ENCODE data around the gene AIFM3. TPM values are rescaled to one million over a fixed set of nuclear protein-coding genes. Genes with fewer than 3 reads are reported as not detected.

Gene AIFM3
- polyA plus RNA-seq, 4 donors, result 5.1 to 9.4 (median 6.1) TPM

DNA sequence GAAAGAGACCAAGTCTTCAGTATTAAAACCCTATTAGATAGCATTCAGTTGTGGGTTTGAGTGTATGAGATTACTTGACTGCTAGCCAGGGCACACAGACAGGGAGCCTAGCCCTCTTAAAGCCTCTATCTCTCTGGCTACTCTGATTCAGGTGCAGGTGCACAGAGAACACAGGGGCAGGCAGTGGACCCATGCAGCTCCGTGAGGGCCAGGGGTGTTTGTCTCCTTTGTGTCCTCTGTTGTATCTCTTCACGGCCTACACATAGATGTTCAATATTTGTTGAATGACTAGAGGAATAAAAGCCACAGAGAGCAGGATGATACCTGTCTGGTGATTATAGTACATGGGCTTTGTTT is 21.5 kb upstream of the AIFM3 start:
- DNase-seq (no peak), FAIRE-seq (no peak)
- Histone ChIP-seq H3K27ac (ENCODE audit: low read depth in 1 of 3, low read length in 2 of 3) (peak overlapping the region in 1 of 3 donors; percentile 1), H3K36me3 (ENCODE audit: control insufficient read depth in 3 of 3, insufficient read depth in 2 of 3, low read depth in 1 of 3, low read length in 3 of 3) (peaks cover 0 to 48% (median 6%) of the 10 kb centered on the region in 3 donors), H3K4me3 (ENCODE audit: low read depth in 1 of 3, low read length in 3 of 3) (no peak overlapping the region), H3K9me3 (ENCODE audit: control insufficient read depth in 2 of 2, insufficient read depth in 1 of 2, low read depth in 1 of 2, low read length in 1 of 2) (no peaks in the 10 kb centered on the region), H3K27me3 (ENCODE audit: control insufficient read depth in 3 of 3, insufficient read depth in 3 of 3, low read length in 3 of 3) (no peaks in the 10 kb centered on the region), H3K4me1 (ENCODE audit: control insufficient read depth in 3 of 3, insufficient read depth in 2 of 3, low read depth in 1 of 3, low read length in 2 of 3) (peaks cover 6 to 55% (median 12%) of the 10 kb centered on the region in 3 donors)
- 70 to 89% (median 85%) methylated on average over 2 of the region's 2 CpGs for WGBS, 3 donors

DNA sequence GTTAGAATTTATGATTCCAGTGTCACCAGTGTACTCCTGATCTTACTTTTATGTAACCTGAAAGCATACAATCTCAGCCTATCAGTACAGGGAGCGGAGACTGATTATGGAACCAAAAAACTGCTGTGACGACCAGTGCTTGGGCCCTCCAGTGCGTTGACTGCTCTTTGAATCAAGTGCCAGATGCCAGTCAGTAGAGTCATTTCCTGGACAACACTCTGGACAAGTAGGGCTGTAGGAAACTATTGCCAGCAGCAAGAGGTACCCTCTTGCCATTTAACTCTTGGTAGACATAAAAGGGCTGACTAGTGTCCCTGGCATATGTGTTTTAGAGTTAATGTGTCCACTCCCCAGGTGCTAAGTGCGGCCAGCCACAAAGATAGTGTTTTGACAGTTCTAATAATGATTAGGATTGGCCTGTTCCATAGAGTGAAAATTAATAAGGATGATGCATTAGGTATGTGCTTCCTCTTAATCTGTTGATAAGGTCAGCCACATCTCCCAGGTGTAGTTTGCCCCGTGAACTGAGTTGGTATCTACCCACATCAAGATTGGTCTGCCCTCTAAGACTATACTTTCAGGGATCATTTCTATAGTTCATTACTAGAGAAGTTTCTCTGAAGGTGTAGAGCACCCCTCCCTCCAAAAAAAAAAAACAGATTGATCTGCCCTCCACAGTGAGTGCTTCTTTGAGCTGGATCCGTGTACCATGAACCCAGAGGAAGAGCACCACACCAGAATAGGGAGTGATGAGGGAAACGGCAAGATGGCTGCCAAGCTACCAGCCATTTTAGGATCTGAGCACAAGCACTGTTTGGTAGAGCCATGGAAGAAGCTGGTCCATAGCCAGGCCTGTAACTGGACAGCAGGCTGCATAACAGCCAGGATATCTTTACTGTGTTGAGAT is 20.7 kb upstream of the AIFM3 start:
- Histone ChIP-seq H3K27ac (ENCODE audit: low read depth in 1 of 3, low read length in 2 of 3) (peak overlapping the region in 1 of 3 donors; percentile 53), H3K36me3 (ENCODE audit: control insufficient read depth in 3 of 3, insufficient read depth in 2 of 3, low read depth in 1 of 3, low read length in 3 of 3) (peaks cover 2 to 44% (median 8%) of the 10 kb centered on the region in 3 donors), H3K4me3 (ENCODE audit: low read depth in 1 of 3, low read length in 3 of 3) (no peak overlapping the region), H3K9me3 (ENCODE audit: control insufficient read depth in 2 of 2, insufficient read depth in 1 of 2, low read depth in 1 of 2, low read length in 1 of 2) (no peaks in the 10 kb centered on the region), H3K4me1 (ENCODE audit: control insufficient read depth in 3 of 3, insufficient read depth in 2 of 3, low read depth in 1 of 3, low read length in 2 of 3) (peaks cover 6 to 56% (median 12%) of the 10 kb centered on the region in 3 donors), H3K27me3 (ENCODE audit: control insufficient read depth in 3 of 3, insufficient read depth in 3 of 3, low read length in 3 of 3) (no peaks in the 10 kb centered on the region)
- 49 to 75% (median 69%) methylated on average over 7 of the region's 7 CpGs for WGBS, 3 donors
- FAIRE-seq (no peak), DNase-seq (no peak)

DNA sequence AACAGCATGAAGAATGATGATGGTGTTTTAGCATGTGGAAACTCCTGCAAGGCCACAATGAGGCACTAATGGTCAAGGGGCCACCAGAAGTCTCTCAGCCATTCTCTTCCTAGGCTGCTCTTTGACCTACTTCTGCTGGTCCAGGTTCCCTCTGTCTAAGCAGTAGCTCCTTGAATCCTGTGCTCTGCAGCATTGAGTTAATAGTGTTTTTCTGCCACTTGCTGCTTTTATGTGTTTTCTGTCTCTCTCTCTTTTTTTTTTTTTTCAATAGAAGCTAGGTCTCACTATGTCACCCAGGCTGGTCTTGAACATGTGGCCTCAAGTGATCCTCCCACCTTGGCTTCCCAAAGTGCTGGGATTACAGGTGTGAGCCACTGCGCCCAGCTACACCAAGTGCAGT is 20.1 kb upstream of the AIFM3 start:
- Histone ChIP-seq H3K36me3 (ENCODE audit: control insufficient read depth in 3 of 3, insufficient read depth in 2 of 3, low read depth in 1 of 3, low read length in 3 of 3) (peaks cover 4 to 45% (median 9%) of the 10 kb centered on the region in 3 donors), H3K9me3 (ENCODE audit: control insufficient read depth in 2 of 2, insufficient read depth in 1 of 2, low read depth in 1 of 2, low read length in 1 of 2) (no peaks in the 10 kb centered on the region), H3K4me3 (ENCODE audit: low read depth in 1 of 3, low read length in 3 of 3) (no peak overlapping the region), H3K27me3 (ENCODE audit: control insufficient read depth in 3 of 3, insufficient read depth in 3 of 3, low read length in 3 of 3) (no peaks in the 10 kb centered on the region), H3K27ac (ENCODE audit: low read depth in 1 of 3, low read length in 2 of 3) (no peak overlapping the region), H3K4me1 (ENCODE audit: control insufficient read depth in 3 of 3, insufficient read depth in 2 of 3, low read depth in 1 of 3, low read length in 2 of 3) (peaks cover 6 to 58% (median 12%) of the 10 kb centered on the region in 3 donors)
- DNase-seq (no peak), FAIRE-seq (no peak)
- 92 to 95% (median 95%) methylated on average over 1 of the region's 1 CpG for WGBS, 3 donors

DNA sequence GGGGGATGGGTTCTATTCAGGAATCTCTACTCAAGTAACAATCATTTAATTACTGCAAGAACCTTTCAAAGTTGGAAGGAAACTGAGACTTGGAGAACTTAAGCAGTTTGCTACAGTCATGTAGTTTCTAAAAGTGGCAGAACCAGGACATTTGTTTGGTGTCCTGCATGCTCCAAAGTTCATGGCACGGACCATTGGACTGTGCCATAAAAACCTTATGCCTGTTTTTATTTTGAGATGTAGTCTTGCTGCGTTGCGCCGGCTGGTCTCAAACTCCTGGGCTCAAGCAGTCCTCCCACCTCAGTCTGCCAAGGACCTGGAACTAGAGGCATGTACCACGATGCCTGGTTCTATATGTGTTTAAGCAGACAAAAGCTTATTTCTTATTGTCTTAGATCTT is 18.6 kb upstream of the AIFM3 start:
- Histone ChIP-seq H3K36me3 (ENCODE audit: control insufficient read depth in 3 of 3, insufficient read depth in 2 of 3, low read depth in 1 of 3, low read length in 3 of 3) (peaks cover 4 to 53% (median 14%) of the 10 kb centered on the region in 3 donors), H3K27me3 (ENCODE audit: control insufficient read depth in 3 of 3, insufficient read depth in 3 of 3, low read length in 3 of 3) (no peaks in the 10 kb centered on the region), H3K27ac (ENCODE audit: low read depth in 1 of 3, low read length in 2 of 3) (peak overlapping the region in 2 of 3 donors; percentile 37 to 66), H3K9me3 (ENCODE audit: control insufficient read depth in 2 of 2, insufficient read depth in 1 of 2, low read depth in 1 of 2, low read length in 1 of 2) (no peaks in the 10 kb centered on the region), H3K4me3 (ENCODE audit: low read depth in 1 of 3, low read length in 3 of 3) (no peak overlapping the region), H3K4me1 (ENCODE audit: control insufficient read depth in 3 of 3, insufficient read depth in 2 of 3, low read depth in 1 of 3, low read length in 2 of 3) (peaks cover 6 to 73% (median 14%) of the 10 kb centered on the region in 3 donors)
- no peak for FAIRE-seq
- peak; percentile 78 to 85 for DNase-seq
- 20 to 58% (median 44%) methylated on average over 5 of the region's 5 CpGs for WGBS, 3 donors

DNA sequence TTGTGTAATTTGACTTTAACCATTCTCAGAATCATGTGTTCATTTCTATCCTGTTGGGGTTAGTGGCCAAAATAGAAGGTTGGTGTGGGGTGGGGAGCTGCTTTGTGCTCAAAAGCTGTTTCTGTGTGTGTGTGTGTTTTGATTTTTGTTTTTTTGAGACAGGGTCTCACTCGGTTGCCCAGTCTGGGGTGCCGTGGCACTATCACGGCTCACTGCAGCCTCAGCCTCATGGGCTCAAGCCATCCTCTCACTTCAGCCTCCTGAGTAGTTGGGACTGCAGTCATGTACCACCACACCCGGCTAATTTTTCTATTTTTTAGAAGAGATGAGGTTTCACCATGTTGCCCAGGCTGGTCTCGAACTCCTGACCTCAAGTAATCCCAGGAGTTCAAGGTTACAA is 18.1 kb upstream of the AIFM3 start:
- FAIRE-seq, result no peak
- peaks cover 7 to 55% (median 17%) of the 10 kb centered on the region in 3 donors for H3K36me3 ChIP-seq (ENCODE audit: control insufficient read depth in 3 of 3, insufficient read depth in 2 of 3, low read depth in 1 of 3, low read length in 3 of 3)
- no peak overlapping the region for H3K4me3 ChIP-seq (ENCODE audit: low read depth in 1 of 3, low read length in 3 of 3)
- H3K9me3 ChIP-seq (ENCODE audit: control insufficient read depth in 2 of 2, insufficient read depth in 1 of 2, low read depth in 1 of 2, low read length in 1 of 2), result no peaks in the 10 kb centered on the region
- H3K4me1 ChIP-seq (ENCODE audit: control insufficient read depth in 3 of 3, insufficient read depth in 2 of 3, low read depth in 1 of 3, low read length in 2 of 3), result peaks cover 6 to 78% (median 14%) of the 10 kb centered on the region in 3 donors
- peak overlapping the region in 2 of 3 donors; percentile 2 to 66 for H3K27ac ChIP-seq (ENCODE audit: low read depth in 1 of 3, low read length in 2 of 3)
- 83 to 89% (median 86%) methylated on average over 5 of the region's 5 CpGs for WGBS, 3 donors
- no peaks in the 10 kb centered on the region for H3K27me3 ChIP-seq (ENCODE audit: control insufficient read depth in 3 of 3, insufficient read depth in 3 of 3, low read length in 3 of 3)
- DNase-seq, result no peak

DNA sequence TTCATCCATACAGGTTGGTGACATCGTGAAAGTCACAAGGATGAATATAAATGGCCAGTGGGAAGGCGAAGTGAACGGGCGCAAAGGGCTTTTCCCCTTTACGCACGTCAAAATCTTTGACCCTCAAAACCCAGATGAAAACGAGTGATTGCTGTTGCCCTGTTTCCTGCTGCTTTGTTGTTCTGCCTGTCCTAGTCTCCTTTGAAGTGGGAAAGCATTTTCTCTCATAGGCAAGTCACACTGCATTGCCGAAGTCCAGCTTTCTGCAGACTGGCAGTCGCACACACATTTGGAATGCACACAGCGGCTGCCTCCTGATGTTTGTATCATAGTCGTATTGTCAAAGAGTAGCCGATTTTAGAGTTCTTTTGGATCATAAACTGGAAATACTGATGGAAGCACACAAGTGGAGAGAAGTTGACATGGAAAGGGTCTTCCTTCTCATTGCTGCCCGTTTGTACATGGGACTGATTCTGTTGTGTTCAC is 17.3 kb upstream of the AIFM3 start:
- Histone ChIP-seq H3K36me3 (ENCODE audit: control insufficient read depth in 3 of 3, insufficient read depth in 2 of 3, low read depth in 1 of 3, low read length in 3 of 3) (peaks cover 7 to 60% (median 17%) of the 10 kb centered on the region in 3 donors), H3K27me3 (ENCODE audit: control insufficient read depth in 3 of 3, insufficient read depth in 3 of 3, low read length in 3 of 3) (no peaks in the 10 kb centered on the region), H3K27ac (ENCODE audit: low read depth in 1 of 3, low read length in 2 of 3) (peak overlapping the region; percentile 24 to 81 (median 45)), H3K4me3 (ENCODE audit: low read depth in 1 of 3, low read length in 3 of 3) (no peak overlapping the region), H3K4me1 (ENCODE audit: control insufficient read depth in 3 of 3, insufficient read depth in 2 of 3, low read depth in 1 of 3, low read length in 2 of 3) (peaks cover 6 to 86% (median 14%) of the 10 kb centered on the region in 3 donors), H3K9me3 (ENCODE audit: control insufficient read depth in 2 of 2, insufficient read depth in 1 of 2, low read depth in 1 of 2, low read length in 1 of 2) (no peaks in the 10 kb centered on the region)
- peak in 1 of 2 donors; percentile 29 for DNase-seq
- 64 to 77% (median 75%) methylated on average over 13 of the region's 13 CpGs for whole genome bisulfite sequencing, 3 donors
- no peak for FAIRE-seq

DNA sequence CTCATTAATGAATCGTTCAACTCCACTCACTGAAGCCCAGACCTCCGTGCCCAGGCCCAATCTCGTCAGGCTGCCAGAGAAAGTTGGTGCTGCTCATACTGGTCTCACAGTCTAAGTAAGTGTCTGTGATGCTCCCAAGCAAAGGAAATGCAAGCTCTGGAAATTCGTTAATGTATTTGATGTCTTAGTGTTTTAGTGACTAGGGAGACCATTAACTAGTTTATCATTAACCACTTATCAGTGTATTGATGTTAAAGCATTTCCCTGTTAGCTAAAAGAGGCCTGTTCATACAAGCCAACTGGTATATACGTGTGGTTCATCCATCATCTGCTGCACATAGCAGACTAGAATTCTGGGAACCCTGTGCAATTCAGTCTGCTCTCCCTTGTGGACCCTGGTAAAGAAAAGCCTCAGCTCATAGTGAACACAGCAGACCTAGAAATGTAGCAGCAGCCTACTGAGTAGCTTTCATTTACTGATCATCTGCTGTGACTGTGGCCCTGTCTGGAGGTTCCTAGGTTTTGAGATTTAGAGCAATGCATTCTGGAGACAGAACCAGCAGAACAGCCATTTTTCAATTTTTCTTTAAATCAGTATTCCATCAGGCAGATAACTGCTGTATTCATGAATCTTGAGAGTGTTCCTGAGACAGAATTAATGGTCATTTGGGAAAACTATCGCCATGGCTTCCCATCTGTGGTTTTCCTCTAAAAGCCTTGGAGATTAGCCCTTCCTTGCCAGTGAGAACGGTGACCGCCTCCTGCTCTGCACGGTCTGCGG is 15.7 kb upstream of the AIFM3 start:
- Histone ChIP-seq H3K27me3 (ENCODE audit: control insufficient read depth in 3 of 3, insufficient read depth in 3 of 3, low read length in 3 of 3) (no peaks in the 10 kb centered on the region), H3K9me3 (ENCODE audit: control insufficient read depth in 2 of 2, insufficient read depth in 1 of 2, low read depth in 1 of 2, low read length in 1 of 2) (no peaks in the 10 kb centered on the region), H3K36me3 (ENCODE audit: control insufficient read depth in 3 of 3, insufficient read depth in 2 of 3, low read depth in 1 of 3, low read length in 3 of 3) (peaks cover 7 to 64% (median 17%) of the 10 kb centered on the region in 3 donors), H3K4me1 (ENCODE audit: control insufficient read depth in 3 of 3, insufficient read depth in 2 of 3, low read depth in 1 of 3, low read length in 2 of 3) (peaks cover 8 to 91% (median 10%) of the 10 kb centered on the region in 3 donors), H3K27ac (ENCODE audit: low read depth in 1 of 3, low read length in 2 of 3) (peak overlapping the region; percentile 79 to 90 (median 81)), H3K4me3 (ENCODE audit: low read depth in 1 of 3, low read length in 3 of 3) (no peak overlapping the region)
- DNase-seq (peak; percentile 83), FAIRE-seq (no peak)
- WGBS, 3 donors, result 21 to 68% (median 45%) methylated on average over 10 of the region's 10 CpGs

DNA sequence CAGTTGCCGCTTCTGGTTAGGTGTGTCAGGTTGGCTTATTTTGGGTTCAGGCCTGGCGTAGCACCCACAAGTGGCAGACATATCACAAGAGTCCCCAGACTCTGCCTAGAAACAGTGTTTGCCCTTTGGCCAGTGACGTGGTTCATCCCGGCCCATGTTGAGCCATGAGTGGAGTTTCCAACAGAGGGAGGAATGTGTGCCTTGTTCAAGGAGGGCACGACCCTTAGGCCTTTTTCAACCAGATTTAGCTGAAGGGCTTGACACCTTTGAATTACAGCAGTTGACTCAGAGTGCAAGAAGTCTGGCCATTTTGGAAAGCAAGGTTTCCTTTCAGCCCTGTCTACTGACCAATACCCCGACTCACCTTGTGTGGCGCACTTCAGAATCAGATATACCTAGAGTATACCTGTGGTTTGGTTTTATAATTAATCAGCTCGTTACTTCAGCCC is 15.1 kb upstream of the AIFM3 start:
- Histone ChIP-seq H3K27ac (ENCODE audit: low read depth in 1 of 3, low read length in 2 of 3) (peak overlapping the region; percentile 79 to 90 (median 81)), H3K4me3 (ENCODE audit: low read depth in 1 of 3, low read length in 3 of 3) (no peak overlapping the region), H3K9me3 (ENCODE audit: control insufficient read depth in 2 of 2, insufficient read depth in 1 of 2, low read depth in 1 of 2, low read length in 1 of 2) (no peaks in the 10 kb centered on the region), H3K36me3 (ENCODE audit: control insufficient read depth in 3 of 3, insufficient read depth in 2 of 3, low read depth in 1 of 3, low read length in 3 of 3) (peaks cover 7 to 59% (median 17%) of the 10 kb centered on the region in 3 donors), H3K27me3 (ENCODE audit: control insufficient read depth in 3 of 3, insufficient read depth in 3 of 3, low read length in 3 of 3) (no peaks in the 10 kb centered on the region), H3K4me1 (ENCODE audit: control insufficient read depth in 3 of 3, insufficient read depth in 2 of 3, low read depth in 1 of 3, low read length in 2 of 3) (peaks cover 6 to 90% (median 8%) of the 10 kb centered on the region in 3 donors)
- DNase-seq, result peak; percentile 86 to 89
- no peak for FAIRE-seq
- 24 to 66% (median 41%) methylated on average over 8 of the region's 8 CpGs for WGBS, 3 donors

All from small intestine (tissue), 7 donors.